ENCODE measurements around the gene NOA1. TPM values are rescaled to one million over a fixed set of nuclear protein-coding genes. Genes with fewer than 3 reads are reported as not detected.

Gene NOA1
- total RNA-seq, 2 experiments from 2014 or later: 20.2 to 28.1 TPM

DNA sequence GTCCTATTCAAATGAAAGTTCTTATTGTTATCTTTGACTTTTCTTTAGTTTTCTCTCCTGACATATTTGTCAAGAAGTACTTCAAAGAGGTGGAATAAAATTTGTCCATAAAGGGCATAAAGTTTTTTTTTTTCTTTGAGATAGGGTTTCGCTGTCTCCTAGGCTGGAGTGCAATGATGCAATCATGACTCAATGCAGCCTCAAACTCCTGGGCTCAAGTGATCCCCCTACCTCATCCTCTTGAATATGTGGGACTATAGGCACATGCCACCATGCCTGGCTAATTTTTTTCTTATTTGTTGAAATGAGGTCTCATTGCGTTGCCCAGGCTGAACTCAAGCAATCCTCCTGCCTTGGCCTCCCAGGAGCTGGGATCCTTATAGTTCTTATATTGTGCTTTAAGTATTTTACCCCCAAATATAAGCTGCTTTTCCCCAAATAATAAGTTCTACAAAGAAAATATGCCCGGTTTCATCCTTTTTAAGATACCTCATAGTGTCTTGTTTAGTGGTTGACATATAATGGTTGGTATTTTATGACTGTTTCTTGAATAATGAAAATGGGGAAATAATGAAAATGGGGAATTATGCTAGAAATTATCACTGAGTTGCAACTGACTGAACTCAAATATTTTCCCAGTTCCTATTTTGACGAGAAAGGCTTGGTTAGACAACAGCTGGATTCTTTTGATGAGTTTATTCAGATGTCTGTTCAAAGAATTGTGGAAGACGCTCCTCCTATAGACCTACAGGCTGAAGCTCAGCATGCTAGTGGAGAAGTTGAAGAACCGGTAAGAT, 12.9 kb upstream of the NOA1 start:
- POLR2A ChIA-PET: interaction anchor here (1.6 to 4.6 kb wide), 3 partner anchors 8 to 17 kb away, joined by 4 to 53 read pairs (median 9); partner anchors contain the start of genes NOA1 and POLR2B
- Histone ChIP-seq H4K20me1 (ENCODE audit: insufficient read depth, low read length) (0 out of 2 replicates have a peak, but pooled peaks cover 5% of the 10 kb centered on the region), H3K79me2 (ENCODE audit: insufficient read depth, low read depth, low read length) (peaks cover 72% of the 10 kb centered on the region)

DNA sequence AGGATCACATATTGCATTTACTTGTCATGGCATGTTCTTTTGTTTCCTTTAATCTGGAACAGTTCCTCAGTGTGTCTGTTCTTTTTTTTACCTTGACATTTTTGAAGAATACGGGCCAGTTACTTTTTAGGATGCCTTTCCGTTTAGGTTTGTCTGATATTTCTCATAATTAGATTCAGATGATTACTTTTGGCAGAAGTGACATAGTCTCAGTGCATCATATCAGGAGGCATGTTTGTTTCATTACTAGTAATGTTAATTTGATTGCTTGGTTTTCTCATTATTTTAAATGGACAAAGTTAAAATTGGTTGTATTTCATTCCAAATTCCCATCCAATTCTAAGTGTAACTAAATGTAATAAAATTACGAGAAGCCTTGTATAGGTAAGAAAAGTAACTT, 9.5 kb upstream of the NOA1 start:
- peaks cover 98% of the 10 kb centered on the region for H3K36me3 ChIP-seq (ENCODE audit: insufficient read depth, low read length)
- ChIA-PET POLR2A (no interaction called here), CTCF (ENCODE audit: unreplicated experiment) (no interaction called here)
- no peak overlapping the region for H3K27ac ChIP-seq (ENCODE audit: low read depth, low read length, poor library complexity, severe bottlenecking)
- H3K9me3 ChIP-seq (ENCODE audit: low read length): no peaks in the 10 kb centered on the region
- intact Hi-C loops (cut with micrococcal nuclease; ENCODE audit: unreplicated experiment): no loop called here
- peaks cover 13% of the 10 kb centered on the region for H4K20me1 ChIP-seq (ENCODE audit: insufficient read depth, low read length)
- H3K4me3 ChIP-seq (ENCODE audit: low read depth, low read length, poor library complexity, severe bottlenecking): no peak overlapping the region
- TF ChIP-seq EZH2phosphoT487 (IDR thresholded peaks at IDR 0.05; ENCODE audit: borderline replicate concordance, low read depth, low read length) (no peak), CTCF (conservative IDR thresholded peaks at IDR 0.05; ENCODE audit: low read length) (no peak)
- peaks cover 96% of the 10 kb centered on the region for H3K79me2 ChIP-seq (ENCODE audit: insufficient read depth, low read depth, low read length)
- no peak overlapping the region for H2AFZ ChIP-seq (ENCODE audit: low read length)
- H3K4me1 ChIP-seq (ENCODE audit: insufficient read depth, low read length, poor library complexity, severe bottlenecking): peaks cover 8% of the 10 kb centered on the region
- no peaks in the 10 kb centered on the region for H3K9me2 ChIP-seq (ENCODE audit: insufficient read depth, low read length)
- H3K4me2 ChIP-seq (ENCODE audit: low read length): no peak overlapping the region
- no TSS peak for BruUV-seq (replicated peaks)
- DNase-seq (ENCODE audit: low spot score): no peak

More for the DNA sequence above, 12.9 kb upstream of the NOA1 start:
- Histone ChIP-seq H3K9me3 (ENCODE audit: low read length) (no peaks in the 10 kb centered on the region), H3K4me1 (ENCODE audit: insufficient read depth, low read length, poor library complexity, severe bottlenecking) (no peaks in the 10 kb centered on the region), H3K9me2 (ENCODE audit: insufficient read depth, low read length) (no peaks in the 10 kb centered on the region), H3K4me2 (ENCODE audit: low read length) (no peak overlapping the region), H3K4me3 (ENCODE audit: low read depth, low read length, poor library complexity, severe bottlenecking) (no peak overlapping the region), H3K36me3 (ENCODE audit: insufficient read depth, low read length) (peaks cover 98% of the 10 kb centered on the region), H3K27ac (ENCODE audit: low read depth, low read length, poor library complexity, severe bottlenecking) (no peak overlapping the region), H2AFZ (ENCODE audit: low read length) (no peak overlapping the region)
- DNase-seq (ENCODE audit: low spot score): no peak
- CTCF ChIA-PET (ENCODE audit: unreplicated experiment): no interaction called here
- TF ChIP-seq CTCF (conservative IDR thresholded peaks at IDR 0.05; ENCODE audit: low read length) (no peak), EZH2phosphoT487 (IDR thresholded peaks at IDR 0.05; ENCODE audit: borderline replicate concordance, low read depth, low read length) (no peak)
- BruUV-seq (replicated peaks): no TSS peak
- intact Hi-C loops (cut with micrococcal nuclease; ENCODE audit: unreplicated experiment): no loop called here

GRCh38 chr4:56986192-56986591, 8.8 kb upstream of the NOA1 start:
- DNase-seq (ENCODE audit: low spot score): no peak
- Histone ChIP-seq H3K9me2 (ENCODE audit: insufficient read depth, low read length) (no peaks in the 10 kb centered on the region), H4K20me1 (ENCODE audit: insufficient read depth, low read length) (peaks cover 21% of the 10 kb centered on the region), H3K4me3 (ENCODE audit: low read depth, low read length, poor library complexity, severe bottlenecking) (no peak overlapping the region), H3K9me3 (ENCODE audit: low read length) (no peaks in the 10 kb centered on the region), H3K27ac (ENCODE audit: low read depth, low read length, poor library complexity, severe bottlenecking) (no peak overlapping the region), H3K36me3 (ENCODE audit: insufficient read depth, low read length) (peaks cover 98% of the 10 kb centered on the region), H3K79me2 (ENCODE audit: insufficient read depth, low read depth, low read length) (peaks cover 97% of the 10 kb centered on the region), H3K4me1 (ENCODE audit: insufficient read depth, low read length, poor library complexity, severe bottlenecking) (peaks cover 15% of the 10 kb centered on the region), H2AFZ (ENCODE audit: low read length) (no peak overlapping the region), H3K4me2 (ENCODE audit: low read length) (no peak overlapping the region)
- POLR2A ChIA-PET: no interaction called here
- BruUV-seq (replicated peaks): no TSS peak
- CTCF ChIA-PET (ENCODE audit: unreplicated experiment): no interaction called here
- TF ChIP-seq EZH2phosphoT487 (IDR thresholded peaks at IDR 0.05; ENCODE audit: borderline replicate concordance, low read depth, low read length) (no peak), CTCF (conservative IDR thresholded peaks at IDR 0.05; ENCODE audit: low read length) (no peak)
- intact Hi-C loops (cut with micrococcal nuclease; ENCODE audit: unreplicated experiment): no loop called here

Measured in OCI-LY7 (cell line).